ENCODE measurements around the gene ONECUT3.
A peak's percentile ranks its signal among the peaks of the same experiment; 100 is the strongest.

DNA sequence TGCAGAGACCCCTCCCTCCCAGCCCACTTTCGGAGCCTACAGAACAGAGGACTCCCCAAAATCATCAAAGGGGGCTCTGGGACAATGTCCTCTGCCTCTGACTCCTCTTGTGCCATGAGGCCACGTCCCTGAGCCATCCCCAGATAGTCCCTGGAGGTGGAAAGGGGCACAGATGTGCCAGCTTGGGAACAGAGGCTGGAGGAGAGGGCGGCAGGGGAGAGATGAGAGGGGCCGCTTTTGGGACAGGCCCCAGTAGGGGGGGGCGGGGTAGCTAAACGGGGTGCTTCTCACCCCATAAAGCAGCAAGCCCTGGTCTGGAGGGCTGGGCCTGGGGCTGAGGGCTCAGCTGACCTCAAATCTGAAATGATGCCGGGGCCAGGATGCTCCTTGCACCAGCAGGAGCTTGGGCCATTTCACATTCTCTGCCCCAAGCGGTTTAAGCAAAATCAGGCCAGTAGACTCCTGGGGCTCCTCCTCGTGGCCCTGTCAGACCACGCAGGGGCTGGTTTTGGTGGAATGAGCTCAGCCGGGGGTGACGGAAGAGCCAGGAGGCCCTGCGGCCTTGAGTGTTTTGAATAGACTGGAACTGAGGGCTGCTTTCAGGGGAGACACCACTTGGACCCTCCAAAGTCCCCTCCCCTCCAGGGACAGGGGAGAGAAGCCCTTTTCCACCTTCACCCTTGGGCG, 27.1 kb downstream of the ONECUT3 start:
- TF ChIP-seq MAFK (IDR thresholded peaks at IDR 0.05; ENCODE audit: low read depth, low read length) = no peak
- TF ChIP-seq RAD21 (IDR thresholded peaks at IDR 0.05; ENCODE audit: low read length) = peak; percentile 24
- no peak for TF ChIP-seq POLR2A (IDR thresholded peaks at IDR 0.05; ENCODE audit: low read depth, low read length)
- TF ChIP-seq, protein P1, sequence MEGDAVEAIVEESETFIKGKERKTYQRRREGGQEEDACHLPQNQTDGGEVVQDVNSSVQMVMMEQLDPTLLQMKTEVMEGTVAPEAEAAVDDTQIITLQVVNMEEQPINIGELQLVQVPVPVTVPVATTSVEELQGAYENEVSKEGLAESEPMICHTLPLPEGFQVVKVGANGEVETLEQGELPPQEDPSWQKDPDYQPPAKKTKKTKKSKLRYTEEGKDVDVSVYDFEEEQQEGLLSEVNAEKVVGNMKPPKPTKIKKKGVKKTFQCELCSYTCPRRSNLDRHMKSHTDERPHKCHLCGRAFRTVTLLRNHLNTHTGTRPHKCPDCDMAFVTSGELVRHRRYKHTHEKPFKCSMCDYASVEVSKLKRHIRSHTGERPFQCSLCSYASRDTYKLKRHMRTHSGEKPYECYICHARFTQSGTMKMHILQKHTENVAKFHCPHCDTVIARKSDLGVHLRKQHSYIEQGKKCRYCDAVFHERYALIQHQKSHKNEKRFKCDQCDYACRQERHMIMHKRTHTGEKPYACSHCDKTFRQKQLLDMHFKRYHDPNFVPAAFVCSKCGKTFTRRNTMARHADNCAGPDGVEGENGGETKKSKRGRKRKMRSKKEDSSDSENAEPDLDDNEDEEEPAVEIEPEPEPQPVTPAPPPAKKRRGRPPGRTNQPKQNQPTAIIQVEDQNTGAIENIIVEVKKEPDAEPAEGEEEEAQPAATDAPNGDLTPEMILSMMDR (conservative IDR thresholded peaks at IDR 0.05; ENCODE audit: low read depth, low read length) = peak; percentile 28; the same call in 1 of the 2 replicates
- TF ChIP-seq SMC3 (IDR thresholded peaks at IDR 0.05; ENCODE audit: low read depth, low read length) = no peak
- TF ChIP-seq BHLHE40 (IDR thresholded peaks at IDR 0.05; ENCODE audit: low read depth, low read length) = no peak
- TF ChIP-seq, protein P2, sequence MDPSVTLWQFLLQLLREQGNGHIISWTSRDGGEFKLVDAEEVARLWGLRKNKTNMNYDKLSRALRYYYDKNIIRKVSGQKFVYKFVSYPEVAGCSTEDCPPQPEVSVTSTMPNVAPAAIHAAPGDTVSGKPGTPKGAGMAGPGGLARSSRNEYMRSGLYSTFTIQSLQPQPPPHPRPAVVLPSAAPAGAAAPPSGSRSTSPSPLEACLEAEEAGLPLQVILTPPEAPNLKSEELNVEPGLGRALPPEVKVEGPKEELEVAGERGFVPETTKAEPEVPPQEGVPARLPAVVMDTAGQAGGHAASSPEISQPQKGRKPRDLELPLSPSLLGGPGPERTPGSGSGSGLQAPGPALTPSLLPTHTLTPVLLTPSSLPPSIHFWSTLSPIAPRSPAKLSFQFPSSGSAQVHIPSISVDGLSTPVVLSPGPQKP (IDR thresholded peaks at IDR 0.05; ENCODE audit: borderline replicate concordance, low read depth, low read length) = no peak
- TF ChIP-seq MAZ (IDR thresholded peaks at IDR 0.05; ENCODE audit: borderline replicate concordance, low read depth, low read length) = no peak
- TF ChIP-seq CEBPB (IDR thresholded peaks at IDR 0.05; ENCODE audit: low read depth, low read length) = no peak
- TF ChIP-seq NFE2L2 (IDR thresholded peaks at IDR 0.05; ENCODE audit: low read depth, low read length) = no peak
- no peak for TF ChIP-seq RCOR1 (IDR thresholded peaks at IDR 0.05; ENCODE audit: insufficient replicate concordance, low read length)
